ENCODE results near the gene INTS14.

The INTS14 gene

DNA sequence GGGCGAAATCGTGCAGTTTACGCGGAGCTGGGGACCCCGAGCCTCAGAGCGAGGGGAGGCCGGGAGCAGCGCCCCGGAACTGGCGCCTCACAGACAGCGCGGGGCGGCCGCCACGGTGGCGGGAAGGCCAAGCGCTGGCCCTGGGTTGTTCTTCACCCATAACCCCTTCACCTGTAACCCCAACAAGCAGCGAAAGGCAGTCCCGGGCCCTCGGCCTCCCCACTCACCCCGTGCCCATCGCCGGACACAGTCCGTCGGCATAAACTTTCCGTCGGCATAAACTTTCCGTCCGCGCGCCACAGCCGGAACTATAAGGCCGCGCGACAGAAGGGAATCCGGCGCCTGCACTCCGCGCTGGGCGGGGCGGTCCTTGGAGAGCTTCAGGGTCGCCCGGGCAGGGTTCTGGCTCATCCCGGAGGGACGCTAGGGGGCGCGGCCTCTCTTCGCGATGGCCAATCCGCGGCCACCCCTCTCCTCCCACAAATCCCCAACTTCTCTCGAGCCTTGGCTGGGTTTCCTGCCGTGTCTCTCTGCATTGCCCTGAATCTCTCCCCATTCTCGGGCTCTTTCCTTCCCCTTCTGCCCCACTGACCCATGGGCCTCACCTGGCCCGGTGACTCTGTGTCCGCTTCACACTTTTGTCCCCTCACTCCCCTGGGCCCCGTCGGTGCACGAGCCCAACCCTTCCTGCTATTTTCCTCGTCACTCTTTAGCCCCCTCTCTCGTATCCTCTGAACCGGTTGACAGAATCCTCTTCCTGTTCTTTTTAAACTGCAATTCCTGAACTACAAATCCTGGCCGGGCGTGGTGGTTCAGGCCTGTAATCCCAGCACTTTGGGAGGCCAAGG lies at the start of gene INTS14:
INTS14 (minus strand) TSS at position 261 of the 848 bp plus-strand sequence. CDS start 3,751 bp downstream, outside the sequence.
- TF ChIP-seq, protein P1, sequence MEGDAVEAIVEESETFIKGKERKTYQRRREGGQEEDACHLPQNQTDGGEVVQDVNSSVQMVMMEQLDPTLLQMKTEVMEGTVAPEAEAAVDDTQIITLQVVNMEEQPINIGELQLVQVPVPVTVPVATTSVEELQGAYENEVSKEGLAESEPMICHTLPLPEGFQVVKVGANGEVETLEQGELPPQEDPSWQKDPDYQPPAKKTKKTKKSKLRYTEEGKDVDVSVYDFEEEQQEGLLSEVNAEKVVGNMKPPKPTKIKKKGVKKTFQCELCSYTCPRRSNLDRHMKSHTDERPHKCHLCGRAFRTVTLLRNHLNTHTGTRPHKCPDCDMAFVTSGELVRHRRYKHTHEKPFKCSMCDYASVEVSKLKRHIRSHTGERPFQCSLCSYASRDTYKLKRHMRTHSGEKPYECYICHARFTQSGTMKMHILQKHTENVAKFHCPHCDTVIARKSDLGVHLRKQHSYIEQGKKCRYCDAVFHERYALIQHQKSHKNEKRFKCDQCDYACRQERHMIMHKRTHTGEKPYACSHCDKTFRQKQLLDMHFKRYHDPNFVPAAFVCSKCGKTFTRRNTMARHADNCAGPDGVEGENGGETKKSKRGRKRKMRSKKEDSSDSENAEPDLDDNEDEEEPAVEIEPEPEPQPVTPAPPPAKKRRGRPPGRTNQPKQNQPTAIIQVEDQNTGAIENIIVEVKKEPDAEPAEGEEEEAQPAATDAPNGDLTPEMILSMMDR (IDR thresholded peaks at IDR 0.05; ENCODE audit: insufficient read depth, missing control alignments), result peak; percentile 59
- DNase-seq (ENCODE audit: insufficient read length, low spot score) (peak; percentile 67), FAIRE-seq (no peak)

GRCh38 chr15:65659502-65660052 lies 48.6 kb upstream of the INTS14 start:
- FAIRE-seq, result no peak
- TF ChIP-seq, protein P1 (IDR thresholded peaks at IDR 0.05; ENCODE audit: insufficient read depth, missing control alignments), result no peak
- DNase-seq (ENCODE audit: insufficient read length, low spot score), result no peak

DNA sequence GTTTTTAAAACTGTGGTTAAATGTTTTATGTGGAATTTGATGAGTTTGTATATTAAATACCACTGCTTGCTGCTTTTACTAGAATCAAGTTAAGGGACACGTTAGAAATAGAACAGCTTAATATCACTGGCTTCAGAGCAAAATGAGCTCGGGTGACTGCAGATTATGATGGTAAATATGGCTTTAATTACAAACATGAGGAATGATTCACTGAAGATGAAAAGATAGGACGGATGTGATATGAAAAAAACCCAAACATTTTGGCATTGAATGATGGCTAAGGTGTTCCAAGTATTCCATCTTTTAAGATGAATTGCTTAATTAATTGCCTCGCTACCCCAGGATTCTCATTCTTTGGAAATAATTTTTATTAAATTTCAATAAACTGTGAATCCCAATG lies 44.5 kb upstream of the INTS14 start:
- no peak for FAIRE-seq
- TF ChIP-seq, protein P1 (IDR thresholded peaks at IDR 0.05; ENCODE audit: insufficient read depth, missing control alignments), result no peak
- DNase-seq (ENCODE audit: insufficient read length, low spot score), result no peak

- FAIRE-seq (no peak), DNase-seq (ENCODE audit: insufficient read length, low spot score) (no peak)
- TF ChIP-seq, protein P1 (IDR thresholded peaks at IDR 0.05; ENCODE audit: insufficient read depth, missing control alignments), result no peak
Observed at GRCh38 chr15:65655026-65655425, 44.1 kb upstream of the INTS14 start.

- DNase-seq (ENCODE audit: insufficient read length, low spot score), result no peak
- FAIRE-seq, result no peak
- TF ChIP-seq, protein P1 (IDR thresholded peaks at IDR 0.05; ENCODE audit: insufficient read depth, missing control alignments), result no peak
Observed at GRCh38 chr15:65653801-65654521, 43.0 kb upstream of the INTS14 start.

GRCh38 chr15:65653341-65653740 lies 42.4 kb upstream of the INTS14 start:
- FAIRE-seq (no peak), DNase-seq (ENCODE audit: insufficient read length, low spot score) (no peak)
- TF ChIP-seq, protein P1 (IDR thresholded peaks at IDR 0.05; ENCODE audit: insufficient read depth, missing control alignments), result no peak
